Motor neuron (in vitro differentiated cells): ENCODE data around the gene BLTP3B. TPM values are rescaled to one million over a fixed set of nuclear protein-coding genes. Genes with fewer than 3 reads are reported as not detected.
A peak's percentile ranks its signal among the peaks of the same experiment; 100 is the strongest.

Experiments
- ATAC-seq, 8 experiments: fragments of 200-7000 bp; cut with Tn5 transposase; replicated peaks in 6 of 8; 2 replicates each; pipeline ENCODE4 v1.8.0; 2021; ENCODE audit warnings: mild to moderate bottlenecking in 8 of 8, moderate library complexity in 8 of 8
- H3K27ac ChIP-seq, 2 donors: fragments of 250-450 bp; sonication (Bioruptor Pico); 2 replicates each; pipeline ENCODE4 v1.9.0; 2021; ENCODE audit warnings: antibody characterized with exemption in 2 of 2, mild to moderate bottlenecking in 2 of 2, moderate library complexity in 1 of 2
- H3K4me1 ChIP-seq, 2 donors: fragments of 250-450 bp; sonication (Bioruptor Pico); replicated peaks in 1 of 2; 2 replicates each; pipeline ENCODE4 v1.6.1; 2021; ENCODE audit warnings: antibody characterized with exemption in 2 of 2, mild to moderate bottlenecking in 2 of 2, moderate library complexity in 1 of 2
- H3K4me3 ChIP-seq, 5 donors: fragments of 250-450 bp; sonication (Bioruptor Pico); 2 replicates each; pipeline ENCODE4 v1.9.0; 2021; ENCODE audit warnings: antibody characterized with exemption in 5 of 5, mild to moderate bottlenecking in 5 of 5, moderate library complexity in 4 of 5
- WGBS, 10 experiments: fragments of 450-650 bp; shearing (Covaris generic); methylation state at CpG; one replicate each; pipeline ENCODE4 v1.0.0; 2022; 5-methylcytosine and 5-hydroxymethylcytosine counted together
- in situ Hi-C, 9 experiments: fragments of 400-800 bp; cut with MboI; loops; one replicate each; pipeline ENCODE4 v1.15.0; 2021; ENCODE audit warnings: low sequenced_read_pairs in 9 of 9, low pct_unique_long_range_greater_than_20kb in 2 of 9; ENCODE audit not compliant: unreplicated experiment in 9 of 9
- total RNA-seq, 8 experiments: library from RNA; unstranded; fragments of 300-600 nt; gene quantifications; 2 replicates each; pipeline versions ENCODE4 v1.2.3 to v1.2.4, GENCODE V29; 2022

The BLTP3B gene
- total RNA-seq, 8 experiments from 2014 or later = 19.4 to 39.5 (median 20.9) TPM

DNA sequence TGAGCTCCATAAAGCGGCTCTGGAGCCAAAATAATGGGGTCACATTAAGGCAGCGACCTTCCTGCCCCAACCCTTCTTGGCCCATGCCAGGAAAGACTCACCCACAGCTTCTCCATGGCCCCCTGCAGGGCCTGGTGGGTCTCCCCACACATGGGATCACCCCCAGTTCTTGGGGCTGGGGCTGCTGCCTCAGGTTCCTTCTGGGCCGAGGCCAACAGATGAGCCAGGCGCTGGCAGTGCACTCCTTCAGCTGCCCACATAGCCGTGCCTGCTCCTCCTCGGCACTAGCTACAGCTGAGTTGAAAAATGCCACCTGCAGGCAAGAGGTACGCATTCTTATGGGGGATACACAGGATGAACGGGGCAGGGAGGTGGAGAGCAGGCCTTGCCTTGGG lies 14.8 kb upstream of the BLTP3B start:
- no peaks in the 10 kb centered on the region for H3K4me1 ChIP-seq
- 76 to 100% (median 80%) methylated on average over 1 to 3 of the region's 8 CpGs; no CpG with 5 or more reads in 5 of the 10 experiments for WGBS, 10 experiments
- in situ Hi-C loops = no loop called here
- H3K4me3 ChIP-seq = no peak overlapping the region
- no peak overlapping the region for H3K27ac ChIP-seq
- no peak for ATAC-seq

DNA sequence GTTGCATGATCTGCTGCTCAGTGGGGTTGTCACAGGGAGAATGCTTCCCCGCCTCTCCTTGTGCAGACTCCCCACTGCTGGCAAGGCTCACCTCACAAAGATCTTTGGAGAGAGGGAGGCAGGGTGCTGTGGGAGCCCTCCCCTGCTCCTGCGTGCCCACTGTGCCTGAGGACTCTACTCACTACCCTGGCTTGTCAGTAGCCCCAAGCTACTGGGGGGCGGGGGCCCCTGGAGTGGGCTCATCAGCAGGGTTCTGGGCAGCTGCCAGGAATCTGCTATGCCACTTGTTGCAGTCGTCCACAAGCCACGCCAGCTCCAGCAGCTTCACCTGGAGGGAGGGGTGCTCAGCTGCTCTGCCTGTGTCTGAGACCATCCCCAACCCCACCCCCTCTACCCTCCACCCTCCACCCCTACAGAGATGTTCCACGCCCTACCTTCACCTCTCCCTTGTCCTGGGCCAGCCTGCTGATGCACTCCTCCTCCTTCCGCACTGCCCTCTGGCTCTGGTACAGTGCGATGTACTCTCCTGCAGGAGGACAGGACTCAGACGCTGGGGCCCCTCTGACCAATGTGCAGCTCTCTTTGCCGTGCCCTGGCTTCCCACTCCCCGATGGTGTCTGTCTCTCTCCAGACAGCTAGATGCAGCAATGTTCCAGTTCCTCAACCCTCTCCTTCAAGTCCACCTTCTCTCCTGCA lies 14.2 kb upstream of the BLTP3B start:
- peak in 4 of 8 experiments; percentile 9 to 53 (median 22) for ATAC-seq
- no peak overlapping the region for H3K27ac ChIP-seq
- WGBS, 10 experiments = 40 to 100% (median 60%) methylated on average over 1 to 2 of the region's 11 CpGs; no CpG with 5 or more reads in 7 of the 10 experiments
- H3K4me1 ChIP-seq = no peaks in the 10 kb centered on the region
- in situ Hi-C loops = no loop called here
- H3K4me3 ChIP-seq = no peak overlapping the region

DNA sequence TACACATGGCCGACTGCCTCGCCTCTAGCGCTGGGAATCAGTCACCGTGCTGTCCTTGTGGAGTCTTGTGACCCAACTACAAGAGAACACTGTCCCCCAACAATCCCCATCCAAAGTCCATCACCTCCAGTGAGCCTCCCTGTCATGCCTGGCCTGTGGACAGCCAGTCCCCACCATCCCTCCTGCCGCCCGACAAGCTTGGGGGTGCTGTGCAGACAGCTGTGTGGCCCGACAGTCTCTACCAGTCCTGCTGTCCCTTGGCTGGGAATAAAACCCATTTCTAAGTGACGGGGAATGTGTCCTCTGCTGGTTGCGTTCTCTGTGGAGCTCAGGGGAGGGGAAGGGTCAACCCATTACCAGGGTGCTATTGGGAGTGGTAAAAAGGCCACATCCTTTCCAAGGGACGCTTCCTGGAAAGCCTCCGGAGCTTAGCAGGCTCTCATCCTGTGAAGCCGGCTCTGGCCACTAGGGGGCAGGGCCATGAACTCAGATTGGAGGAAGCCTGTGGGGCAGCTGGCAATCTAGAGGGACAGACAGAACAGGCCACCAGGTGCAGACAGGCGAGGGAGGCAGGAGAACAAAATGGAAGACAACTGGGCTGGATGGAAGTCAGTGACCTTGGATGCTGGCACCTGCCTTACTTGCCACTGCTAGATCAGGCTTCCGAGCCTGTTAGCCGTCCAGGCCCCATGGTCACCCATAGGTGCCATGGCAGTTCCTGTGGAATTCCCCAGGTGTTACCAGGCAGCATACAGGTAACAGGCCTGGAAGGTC lies 12.0 kb upstream of the BLTP3B start:
- 20 to 95% (median 86%) methylated on average over 1 to 7 of the region's 15 CpGs; no CpG with 5 or more reads in 3 of the 10 experiments for WGBS, 10 experiments
- Histone ChIP-seq H3K4me3 (no peak overlapping the region), H3K27ac (no peak overlapping the region), H3K4me1 (no peaks in the 10 kb centered on the region)
- ATAC-seq = peak in 3 of 8 experiments; percentile 74 to 82 (median 80)
- in situ Hi-C loops = no loop called here

DNA sequence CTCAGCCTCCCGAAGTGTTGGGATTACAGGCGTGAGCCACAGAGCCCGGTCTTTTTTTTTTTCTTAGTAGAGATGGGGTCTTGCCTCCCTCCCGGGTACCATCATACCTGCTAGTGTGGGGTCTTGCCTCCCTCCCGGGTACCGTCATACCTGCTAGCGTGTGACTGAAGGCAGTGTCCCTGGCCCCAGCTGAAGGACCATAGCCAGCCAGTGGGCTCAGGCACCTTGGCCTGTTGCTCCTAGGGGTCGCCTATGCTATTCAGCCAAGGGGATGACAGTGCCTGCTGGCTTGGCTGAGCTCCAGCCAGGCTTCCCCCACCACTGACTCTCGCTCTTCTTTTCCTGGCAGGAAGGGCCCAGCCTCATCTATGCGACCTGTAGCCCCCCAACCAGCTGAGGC lies 10.5 kb upstream of the BLTP3B start:
- ATAC-seq = no peak
- 50 to 100% (median 85%) methylated on average over 2 to 5 of the region's 10 CpGs; no CpG with 5 or more reads in 4 of the 10 experiments for WGBS, 10 experiments
- no peaks in the 10 kb centered on the region for H3K4me1 ChIP-seq
- no peak overlapping the region for H3K27ac ChIP-seq
- H3K4me3 ChIP-seq = no peak overlapping the region
- in situ Hi-C loops = no loop called here

DNA sequence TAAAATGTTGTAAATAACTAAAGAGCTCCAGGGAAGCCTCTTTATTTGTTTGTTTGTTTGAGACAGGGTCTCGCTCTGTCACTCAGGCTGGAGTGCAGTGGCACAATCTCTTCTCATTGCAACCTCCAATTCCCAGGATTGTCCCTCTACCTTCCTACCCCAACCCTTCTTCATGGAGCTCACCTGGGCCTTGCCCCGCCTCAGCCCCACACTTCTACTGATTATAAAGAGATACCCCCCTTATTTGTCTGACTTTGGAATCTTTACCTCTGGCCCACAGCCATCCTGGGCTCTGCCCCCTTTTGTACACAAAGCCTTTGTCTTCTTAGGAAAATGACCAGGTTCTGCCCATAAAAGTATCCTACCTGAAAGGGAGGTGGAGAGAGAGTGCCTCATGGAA lies 9.1 kb upstream of the BLTP3B start:
- H3K4me3 ChIP-seq = no peak overlapping the region
- no peak overlapping the region for H3K27ac ChIP-seq
- WGBS, 10 experiments = 78 to 100% (median 100%) methylated on average over 1 to 2 of the region's 2 CpGs; no CpG with 5 or more reads in 4 of the 10 experiments
- H3K4me1 ChIP-seq = no peaks in the 10 kb centered on the region
- no peak for ATAC-seq
- in situ Hi-C loops = no loop called here

DNA sequence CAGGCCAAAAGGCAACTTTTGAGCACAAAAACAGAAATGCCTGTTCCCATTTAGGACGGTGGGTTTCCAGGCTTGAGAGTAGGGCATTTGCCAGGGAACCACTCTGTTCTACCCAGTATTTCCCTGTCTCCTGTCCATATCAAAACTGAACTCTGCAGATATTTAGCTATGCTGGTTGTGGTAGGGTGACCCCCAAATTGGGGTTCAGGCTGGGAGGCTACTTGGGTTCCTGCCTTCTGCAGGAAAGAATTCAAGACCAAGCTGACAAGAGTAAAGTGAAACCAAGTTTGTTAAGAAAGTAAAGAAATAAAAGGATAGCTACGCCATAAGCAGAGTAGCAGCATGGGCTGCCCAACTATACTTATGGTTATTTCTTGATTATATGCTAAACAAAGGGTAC lies 3.6 kb upstream of the BLTP3B start:
- in situ Hi-C loops = loop anchor here in 1 of 9 experiments (25.0 kb wide), 1 partner anchor 334 kb away; no protein-coding TSS in a partner anchor
- 33 to 100% (median 90%) methylated on average over 1 to 2 of the region's 2 CpGs; no CpG with 5 or more reads in 3 of the 10 experiments for WGBS, 10 experiments
- no peak for ATAC-seq
- Histone ChIP-seq H3K27ac (no peak overlapping the region), H3K4me1 (peaks cover 0 to 2% of the 10 kb centered on the region in 2 donors), H3K4me3 (no peak overlapping the region)

DNA sequence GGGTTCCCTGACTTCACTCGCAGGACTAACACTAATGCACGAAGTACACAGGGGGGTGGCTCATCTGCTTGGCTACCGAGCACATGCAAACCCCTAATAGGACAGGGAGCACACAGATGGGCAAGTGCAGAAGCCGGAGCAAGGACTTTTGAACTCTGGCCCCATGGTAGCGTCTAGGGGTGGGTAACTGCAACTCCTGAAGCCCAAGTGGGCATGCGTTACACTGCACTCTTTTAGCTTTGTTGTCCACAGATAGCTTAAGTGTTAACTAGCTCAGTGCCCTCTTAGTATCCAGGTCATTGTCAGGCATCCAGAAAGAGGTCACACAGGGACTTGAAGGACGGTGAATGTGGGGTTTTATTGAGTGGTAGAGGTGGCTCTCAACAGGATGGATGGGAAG lies 3.0 kb upstream of the BLTP3B start:
- no peak overlapping the region for H3K4me3 ChIP-seq
- no peak for ATAC-seq
- peaks cover 0 to 8% of the 10 kb centered on the region in 2 donors for H3K4me1 ChIP-seq
- H3K27ac ChIP-seq = no peak overlapping the region
- in situ Hi-C loops = loop anchor here in 1 of 9 experiments (25.0 kb wide), 1 partner anchor 333 kb away; no protein-coding TSS in a partner anchor
- 80 to 100% (median 93%) methylated on average over 1 to 5 of the region's 7 CpGs; no CpG with 5 or more reads in 1 of the 10 experiments for WGBS, 10 experiments

DNA sequence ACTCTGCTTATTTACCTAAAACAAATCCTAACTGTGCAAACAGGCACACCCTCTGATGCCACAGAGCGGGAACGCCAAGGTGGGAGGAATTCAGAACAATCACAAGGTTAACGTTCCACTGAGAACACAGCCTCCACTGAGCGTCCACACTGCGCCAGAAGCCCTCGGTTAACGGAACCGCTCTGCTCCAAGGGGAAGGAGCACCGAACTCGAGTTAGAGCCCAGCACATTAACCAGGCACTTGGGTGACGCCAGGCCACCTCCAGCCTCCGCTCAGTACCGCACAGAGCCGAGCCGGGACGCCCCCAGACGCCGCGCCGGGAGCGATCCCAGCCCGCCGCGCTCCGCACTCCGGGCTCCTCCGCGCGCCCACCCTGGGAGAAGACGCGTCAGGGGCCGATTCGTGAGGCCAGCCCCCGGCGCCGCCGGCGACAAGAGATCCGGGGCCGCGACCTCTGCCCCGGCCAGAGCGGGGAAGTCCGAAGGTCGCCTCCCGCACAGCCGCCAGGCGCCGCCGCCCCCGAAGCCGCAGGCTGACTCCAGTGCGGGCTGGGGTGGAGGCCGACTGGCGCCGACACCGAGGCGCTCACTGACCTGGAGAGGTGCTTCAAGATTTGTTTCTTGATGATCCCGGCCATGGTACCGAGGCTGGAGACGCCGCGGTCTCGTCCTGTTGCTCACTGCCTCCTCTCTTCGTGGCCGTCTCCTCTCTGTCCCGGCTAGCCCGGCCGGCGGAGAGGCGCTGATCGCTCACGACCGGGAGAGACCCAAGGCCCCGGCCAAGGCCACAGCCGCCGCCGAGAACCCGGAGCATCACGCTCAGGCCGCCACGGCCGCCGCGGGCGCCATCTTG lies 450 bp downstream of the BLTP3B start:
- in situ Hi-C loops = loop anchor here in 1 of 9 experiments (25.0 kb wide), 1 partner anchor 330 kb away; no protein-coding TSS in a partner anchor
- Histone ChIP-seq H3K4me1 (peaks cover 4 to 33% of the 10 kb centered on the region in 2 donors), H3K27ac (peak overlapping the region; percentile 98 to 99), H3K4me3 (peak overlapping the region; percentile 81 to 100 (median 98))
- peak; percentile 42 to 73 (median 69) for ATAC-seq
- 0 to 4% (median 0%) methylated on average over 1 to 24 of the region's 86 CpGs; no CpG with 5 or more reads in 5 of the 10 experiments for WGBS, 10 experiments

DNA sequence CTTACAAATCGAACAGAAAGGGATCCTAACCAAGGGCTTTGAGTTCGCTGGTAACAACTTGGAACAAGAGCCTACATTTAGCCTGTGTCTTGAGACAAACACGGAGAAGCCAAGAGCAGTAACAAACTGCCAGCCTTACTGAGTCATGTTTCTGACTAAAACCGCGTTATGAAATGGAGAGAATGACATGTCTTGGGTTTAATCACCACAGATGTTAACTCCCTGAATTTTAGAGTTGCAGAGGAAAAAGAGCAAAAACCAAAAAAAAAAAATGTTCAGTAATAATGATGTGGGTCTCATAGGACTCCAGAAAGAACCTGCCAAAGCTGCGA lies 1.0 kb downstream of the BLTP3B start:
- in situ Hi-C loops = loop anchor here in 1 of 9 experiments (25.0 kb wide), 1 partner anchor 329 kb away; no protein-coding TSS in a partner anchor
- 0 to 15% (median 6%) methylated on average over 3 to 6 of the region's 6 CpGs; no CpG with 5 or more reads in 3 of the 10 experiments for WGBS, 10 experiments
- ATAC-seq = peak in 5 of 8 experiments; percentile 12 to 42 (median 22)
- H3K4me1 ChIP-seq = peaks cover 4 to 33% of the 10 kb centered on the region in 2 donors
- H3K27ac ChIP-seq = peak overlapping the region in 1 of 2 donors; percentile 99
- H3K4me3 ChIP-seq = peak overlapping the region; percentile 81 to 100 (median 98)

DNA sequence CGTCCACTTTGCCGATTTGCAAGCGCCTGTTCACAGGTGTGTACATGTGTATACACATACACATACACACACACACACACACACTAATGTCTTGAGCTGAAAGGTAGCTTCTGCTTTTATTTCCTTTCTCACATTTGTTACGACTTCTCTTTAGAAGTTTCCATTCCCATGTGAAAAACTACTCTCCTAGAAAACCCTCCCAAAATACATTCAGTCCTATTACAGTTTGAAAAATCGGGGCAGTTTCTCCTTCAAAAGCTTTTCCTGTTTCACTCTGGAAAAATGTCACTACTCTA lies 3.9 kb downstream of the BLTP3B start:
- in situ Hi-C loops = loop anchor here in 1 of 9 experiments (25.0 kb wide), 1 partner anchor 326 kb away; no protein-coding TSS in a partner anchor
- WGBS, 10 experiments = 0 to 100% (median 83%) methylated on average over 1 to 5 of the region's 5 CpGs
- Histone ChIP-seq H3K4me3 (no peak overlapping the region), H3K27ac (no peak overlapping the region), H3K4me1 (peaks cover 4 to 33% of the 10 kb centered on the region in 2 donors)
- no peak for ATAC-seq

DNA sequence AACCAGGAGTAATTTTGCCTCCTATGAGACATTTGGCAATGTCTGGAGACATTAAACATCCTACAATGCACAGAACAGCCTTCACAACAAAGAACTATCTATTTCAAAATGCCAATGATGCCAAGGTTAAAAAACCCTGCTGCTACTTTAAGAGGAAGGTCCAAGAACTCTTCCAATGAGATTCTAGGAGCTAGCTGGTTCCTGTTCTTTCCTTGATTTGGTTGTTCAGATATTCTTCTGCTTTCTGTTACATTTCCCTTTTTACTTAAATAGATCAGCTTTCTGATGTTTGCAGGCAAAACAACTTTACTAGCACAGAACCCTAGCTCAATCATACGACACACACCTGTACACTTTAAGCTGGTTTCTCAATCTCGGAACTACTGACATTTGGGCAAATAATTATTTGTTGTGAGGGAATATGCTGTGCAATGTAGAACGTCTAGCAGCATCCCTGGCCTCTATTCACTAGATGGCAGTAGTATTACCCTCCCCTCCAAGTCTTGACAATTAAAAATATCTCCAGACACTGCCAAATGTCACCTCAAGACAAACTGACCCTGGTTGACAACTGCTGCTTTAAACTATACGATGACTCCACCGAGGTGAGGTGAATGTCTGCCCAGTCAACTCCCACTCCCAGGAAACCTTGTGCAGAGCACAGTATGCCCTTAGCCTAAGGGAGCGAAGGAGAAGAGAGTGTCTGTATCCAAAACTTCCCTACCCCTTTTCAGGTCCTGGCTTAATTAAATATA lies 4.4 kb downstream of the BLTP3B start:
- in situ Hi-C loops = loop anchor here in 1 of 9 experiments (25.0 kb wide), 1 partner anchor 326 kb away; no protein-coding TSS in a partner anchor
- peak in 1 of 8 experiments; percentile 3 for ATAC-seq
- Histone ChIP-seq H3K27ac (no peak overlapping the region), H3K4me1 (peaks cover 4 to 33% of the 10 kb centered on the region in 2 donors), H3K4me3 (no peak overlapping the region)
- WGBS, 10 experiments = 17 to 60% (median 53%) methylated on average over 1 to 4 of the region's 6 CpGs; no CpG with 5 or more reads in 1 of the 10 experiments

DNA sequence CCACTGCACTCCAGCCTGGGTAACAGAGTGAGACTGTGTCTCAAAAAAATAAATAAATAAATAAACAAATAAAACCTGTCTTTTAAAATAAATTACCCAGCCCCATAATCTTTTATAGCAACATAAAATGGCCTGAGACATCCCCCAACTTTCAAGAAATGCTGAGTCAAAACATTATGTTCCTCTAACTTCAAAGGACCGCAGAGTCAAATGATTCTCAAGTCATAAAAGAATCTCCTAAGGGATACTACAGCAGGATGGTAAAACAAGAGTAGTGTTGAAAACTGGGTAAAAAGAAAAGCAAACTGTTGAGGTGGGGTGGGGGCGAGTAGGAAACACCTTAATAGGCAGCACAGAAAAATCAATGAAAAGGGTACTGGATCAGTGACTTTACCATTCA lies 9.5 kb downstream of the BLTP3B start:
- Histone ChIP-seq H3K27ac (no peak overlapping the region), H3K4me1 (peaks cover 0 to 10% of the 10 kb centered on the region in 2 donors), H3K4me3 (no peak overlapping the region)
- ATAC-seq = no peak
- in situ Hi-C loops = loop anchor here in 1 of 9 experiments (25.0 kb wide), 1 partner anchor 321 kb away; no protein-coding TSS in a partner anchor
- WGBS, 10 experiments = 89 to 100% (median 98%) methylated on average over 1 to 2 of the region's 2 CpGs; no CpG with 5 or more reads in 2 of the 10 experiments
